ENCODE measurements around the gene RYR2. TPM values are rescaled to one million over a fixed set of nuclear protein-coding genes. Genes with fewer than 3 reads are reported as not detected.

RYR2 gene
- polyA plus RNA-seq, 1 of the 3 experiments (the other 2 are of a cell fraction): under 0.01 TPM

- H3K9me3 ChIP-seq: no peaks in the 10 kb centered on the region; the same call in 1 of the 2 replicates
These were observed 78.7 kb downstream of the RYR2 start for GRCh38 chr1:237120683-237121082.

More at GRCh38 chr1:237120683-237121082, 78.7 kb downstream of the RYR2 start:
- no peaks in the 10 kb centered on the region for H3F3A ChIP-seq (replicated peaks; ENCODE audit: insufficient read depth)
- no peak overlapping the region for H3K27ac ChIP-seq (ENCODE audit: low read depth in 2 of 2, low read length in 1 of 2)
- CTCF ChIA-PET: no interaction called here
- H3K4me1 ChIP-seq (ENCODE audit: control insufficient read depth in 1 of 2, insufficient read depth in 2 of 2, low read depth in 1 of 2, low read length in 1 of 2): no peaks in the 10 kb centered on the region
- no peak for DNase-seq
- POLR2A ChIA-PET: no interaction called here
- H3K4me2 ChIP-seq: no peak overlapping the region
- no peaks in the 10 kb centered on the region for H3K27me3 ChIP-seq (ENCODE audit: insufficient read depth)
- no peaks in the 10 kb centered on the region for H3K9me2 ChIP-seq
- H4K20me1 ChIP-seq (ENCODE audit: insufficient read depth): no peaks in the 10 kb centered on the region
- WGBS (ENCODE audit: low lambda C conversion rate): 14% methylated on average over 5 of the region's 5 CpGs
- no peaks in the 10 kb centered on the region for H3K79me2 ChIP-seq (ENCODE audit: insufficient read depth)
- no peak overlapping the region for H2AFZ ChIP-seq (ENCODE audit: low read depth)
- no peaks in the 10 kb centered on the region for H3K36me3 ChIP-seq (replicated peaks in 1 of 2; ENCODE audit: control insufficient read depth in 1 of 2, insufficient read depth in 2 of 2, low read length in 1 of 2)
- no peak overlapping the region for H3K4me3 ChIP-seq (ENCODE audit: low read depth in 2 of 2, low read length in 1 of 2)
- TF ChIP-seq IRF3 (IDR thresholded peaks at IDR 0.05; ENCODE audit: low read depth, low read length): no peak
- TF ChIP-seq CHD2 (IDR thresholded peaks at IDR 0.05; ENCODE audit: low read length, partially characterized antibody): no peak
- TF ChIP-seq RAD21 (IDR thresholded peaks at IDR 0.05; ENCODE audit: low read length): no peak
- TF ChIP-seq RCOR1 (IDR thresholded peaks at IDR 0.05; ENCODE audit: low read length): no peak
- TF ChIP-seq GABPA (IDR thresholded peaks at IDR 0.05; ENCODE audit: low read depth): no peak
- TF ChIP-seq, protein P1, sequence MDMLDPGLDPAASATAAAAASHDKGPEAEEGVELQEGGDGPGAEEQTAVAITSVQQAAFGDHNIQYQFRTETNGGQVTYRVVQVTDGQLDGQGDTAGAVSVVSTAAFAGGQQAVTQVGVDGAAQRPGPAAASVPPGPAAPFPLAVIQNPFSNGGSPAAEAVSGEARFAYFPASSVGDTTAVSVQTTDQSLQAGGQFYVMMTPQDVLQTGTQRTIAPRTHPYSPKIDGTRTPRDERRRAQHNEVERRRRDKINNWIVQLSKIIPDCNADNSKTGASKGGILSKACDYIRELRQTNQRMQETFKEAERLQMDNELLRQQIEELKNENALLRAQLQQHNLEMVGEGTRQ (IDR thresholded peaks at IDR 0.05; ENCODE audit: borderline replicate concordance, low read depth, low read length): no peak
- TF ChIP-seq SIN3A (IDR thresholded peaks at IDR 0.05; ENCODE audit: borderline replicate concordance, low read depth, low read length): no peak
- TF ChIP-seq, protein P2, sequence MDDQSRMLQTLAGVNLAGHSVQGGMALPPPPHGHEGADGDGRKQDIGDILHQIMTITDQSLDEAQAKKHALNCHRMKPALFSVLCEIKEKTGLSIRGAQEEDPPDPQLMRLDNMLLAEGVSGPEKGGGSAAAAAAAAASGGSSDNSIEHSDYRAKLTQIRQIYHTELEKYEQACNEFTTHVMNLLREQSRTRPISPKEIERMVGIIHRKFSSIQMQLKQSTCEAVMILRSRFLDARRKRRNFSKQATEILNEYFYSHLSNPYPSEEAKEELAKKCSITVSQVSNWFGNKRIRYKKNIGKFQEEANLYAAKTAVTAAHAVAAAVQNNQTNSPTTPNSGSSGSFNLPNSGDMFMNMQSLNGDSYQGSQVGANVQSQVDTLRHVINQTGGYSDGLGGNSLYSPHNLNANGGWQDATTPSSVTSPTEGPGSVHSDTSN (IDR thresholded peaks at IDR 0.05): no peak
- no peak for TF ChIP-seq RXRA (IDR thresholded peaks at IDR 0.05; ENCODE audit: borderline replicate concordance, low read depth)
- no peak for TF ChIP-seq TAF1 (IDR thresholded peaks at IDR 0.05; ENCODE audit: borderline replicate concordance, low read depth, low read length)
- no peak for TF ChIP-seq CTCF (IDR thresholded peaks at IDR 0.05)
- no peak for TF ChIP-seq GATA2 (CRISPR knock-in tag; IDR thresholded peaks at IDR 0.05)
- TF ChIP-seq FOSL2 (IDR thresholded peaks at IDR 0.05; ENCODE audit: borderline replicate concordance, low read depth): no peak
- no peak for TF ChIP-seq TCF12 (IDR thresholded peaks at IDR 0.05)
- no peak for TF ChIP-seq ZBTB33 (IDR thresholded peaks at IDR 0.05; ENCODE audit: borderline replicate concordance, low read depth)
- no peak for TF ChIP-seq EZH2phosphoT487 (IDR thresholded peaks at IDR 0.05; ENCODE audit: borderline replicate concordance, low read depth)
- TF ChIP-seq ELF1 (IDR thresholded peaks at IDR 0.05): no peak
- H3K9ac ChIP-seq: no peak overlapping the region

Measured in SK-N-SH (cell line).